Measurements from ENCODE around the gene KRT15.

The KRT15 gene

DNA sequence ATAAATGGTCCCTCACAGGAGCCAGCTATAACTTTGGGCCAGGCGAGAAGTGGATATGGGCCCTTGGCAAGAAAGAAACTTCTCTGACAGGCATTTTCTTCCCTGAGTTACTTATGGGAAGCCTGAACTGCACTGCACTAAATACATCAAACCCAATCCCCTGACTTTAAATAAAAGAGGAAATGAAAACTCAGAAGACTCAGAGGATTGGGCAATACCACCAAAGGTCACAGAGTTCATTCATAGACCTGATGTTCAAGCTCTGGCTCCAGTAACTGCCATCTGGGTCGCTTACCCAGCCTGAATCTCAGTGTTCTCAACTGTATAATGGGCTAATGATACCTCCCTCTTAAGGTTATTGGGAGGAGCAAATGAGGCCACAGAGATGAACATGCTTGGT lies 38.6 kb downstream of the KRT15 start:
- Histone ChIP-seq H3K4me2 (ENCODE audit: low read depth, low read length, poor library complexity, severe bottlenecking) (no peak overlapping the region), H3K4me1 (ENCODE audit: insufficient read depth, low read length, poor library complexity, severe bottlenecking) (no peaks in the 10 kb centered on the region), H2AFZ (ENCODE audit: low read length) (no peak overlapping the region)

DNA sequence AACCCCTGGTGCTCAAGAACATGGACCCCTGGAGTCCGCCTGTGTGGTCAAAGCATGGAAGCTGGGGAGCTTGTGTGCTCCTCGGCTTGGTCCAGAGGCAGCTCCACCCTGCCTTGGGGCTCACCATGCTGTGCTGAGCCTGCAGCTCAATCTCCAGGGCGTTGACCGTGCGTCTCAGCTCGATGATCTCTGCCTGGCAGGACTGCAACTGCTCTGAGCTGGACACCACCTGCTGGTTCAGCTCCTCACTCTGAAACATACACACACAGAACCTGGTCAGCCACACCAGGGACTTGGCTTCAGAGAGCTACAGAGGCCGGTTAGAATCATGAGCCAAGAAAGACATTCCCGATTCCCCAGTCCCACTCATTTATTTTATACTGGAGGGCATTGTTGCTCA lies 40.5 kb downstream of the KRT15 start:
- no peak for TF ChIP-seq EZH2phosphoT487 (IDR thresholded peaks at IDR 0.05; ENCODE audit: borderline replicate concordance)
- TF ChIP-seq, protein P1, sequence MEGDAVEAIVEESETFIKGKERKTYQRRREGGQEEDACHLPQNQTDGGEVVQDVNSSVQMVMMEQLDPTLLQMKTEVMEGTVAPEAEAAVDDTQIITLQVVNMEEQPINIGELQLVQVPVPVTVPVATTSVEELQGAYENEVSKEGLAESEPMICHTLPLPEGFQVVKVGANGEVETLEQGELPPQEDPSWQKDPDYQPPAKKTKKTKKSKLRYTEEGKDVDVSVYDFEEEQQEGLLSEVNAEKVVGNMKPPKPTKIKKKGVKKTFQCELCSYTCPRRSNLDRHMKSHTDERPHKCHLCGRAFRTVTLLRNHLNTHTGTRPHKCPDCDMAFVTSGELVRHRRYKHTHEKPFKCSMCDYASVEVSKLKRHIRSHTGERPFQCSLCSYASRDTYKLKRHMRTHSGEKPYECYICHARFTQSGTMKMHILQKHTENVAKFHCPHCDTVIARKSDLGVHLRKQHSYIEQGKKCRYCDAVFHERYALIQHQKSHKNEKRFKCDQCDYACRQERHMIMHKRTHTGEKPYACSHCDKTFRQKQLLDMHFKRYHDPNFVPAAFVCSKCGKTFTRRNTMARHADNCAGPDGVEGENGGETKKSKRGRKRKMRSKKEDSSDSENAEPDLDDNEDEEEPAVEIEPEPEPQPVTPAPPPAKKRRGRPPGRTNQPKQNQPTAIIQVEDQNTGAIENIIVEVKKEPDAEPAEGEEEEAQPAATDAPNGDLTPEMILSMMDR (conservative IDR thresholded peaks at IDR 0.05; ENCODE audit: low read length), result no peak
- Histone ChIP-seq H3K36me3 (ENCODE audit: insufficient read depth, low read length) (no peaks in the 10 kb centered on the region), H3K9me2 (replicated peaks; ENCODE audit: low read depth, low read length) (no peaks in the 10 kb centered on the region)

More for the DNA sequence above, 38.6 kb downstream of the KRT15 start:
- H3K27me3 ChIP-seq (ENCODE audit: insufficient read depth, low read length, poor library complexity, severe bottlenecking), result no peaks in the 10 kb centered on the region
- H3F3A ChIP-seq (ENCODE audit: low read depth), result no peaks in the 10 kb centered on the region
- H3K9me2 ChIP-seq (replicated peaks; ENCODE audit: low read depth, low read length), result no peaks in the 10 kb centered on the region
- H3K79me2 ChIP-seq (ENCODE audit: insufficient read depth, low read length), result no peaks in the 10 kb centered on the region
- no peaks in the 10 kb centered on the region for H3K36me3 ChIP-seq (ENCODE audit: insufficient read depth, low read length)
- no peak overlapping the region for H3K9ac ChIP-seq (ENCODE audit: low read depth, low read length, poor library complexity, severe bottlenecking)
- TF ChIP-seq, protein P1 (conservative IDR thresholded peaks at IDR 0.05; ENCODE audit: low read length), result no peak
- TF ChIP-seq EZH2phosphoT487 (IDR thresholded peaks at IDR 0.05; ENCODE audit: borderline replicate concordance), result no peak
- no peak overlapping the region for H3K4me3 ChIP-seq (ENCODE audit: low read length, poor library complexity, severe bottlenecking)
- no peaks in the 10 kb centered on the region for H3K9me3 ChIP-seq (ENCODE audit: insufficient read depth, low read depth, low read length)
- no peaks in the 10 kb centered on the region for H4K20me1 ChIP-seq (ENCODE audit: insufficient read depth, low read length, poor library complexity, severe bottlenecking)

GRCh38 chr17:41476866-41477815 lies 41.5 kb downstream of the KRT15 start:
- no peak overlapping the region for H2AFZ ChIP-seq (ENCODE audit: low read length)
- H3K79me2 ChIP-seq (ENCODE audit: insufficient read depth, low read length), result no peaks in the 10 kb centered on the region
- no peaks in the 10 kb centered on the region for H4K20me1 ChIP-seq (ENCODE audit: insufficient read depth, low read length, poor library complexity, severe bottlenecking)
- no peaks in the 10 kb centered on the region for H3F3A ChIP-seq (ENCODE audit: low read depth)
- H3K36me3 ChIP-seq (ENCODE audit: insufficient read depth, low read length), result no peaks in the 10 kb centered on the region
- no peaks in the 10 kb centered on the region for H3K9me2 ChIP-seq (replicated peaks; ENCODE audit: low read depth, low read length)
- H3K9ac ChIP-seq (ENCODE audit: low read depth, low read length, poor library complexity, severe bottlenecking), result no peak overlapping the region
- TF ChIP-seq, protein P1 (conservative IDR thresholded peaks at IDR 0.05; ENCODE audit: low read length), result no peak
- no peaks in the 10 kb centered on the region for H3K4me1 ChIP-seq (ENCODE audit: insufficient read depth, low read length, poor library complexity, severe bottlenecking)
- H3K4me2 ChIP-seq (ENCODE audit: low read depth, low read length, poor library complexity, severe bottlenecking), result no peak overlapping the region
- H3K27me3 ChIP-seq (ENCODE audit: insufficient read depth, low read length, poor library complexity, severe bottlenecking), result no peaks in the 10 kb centered on the region
- H3K9me3 ChIP-seq (ENCODE audit: insufficient read depth, low read depth, low read length), result no peaks in the 10 kb centered on the region
- H3K4me3 ChIP-seq (ENCODE audit: low read length, poor library complexity, severe bottlenecking), result no peak overlapping the region

More for the DNA sequence above, 40.5 kb downstream of the KRT15 start:
- H3K9me3 ChIP-seq (ENCODE audit: insufficient read depth, low read depth, low read length), result no peaks in the 10 kb centered on the region
- no peaks in the 10 kb centered on the region for H3K27me3 ChIP-seq (ENCODE audit: insufficient read depth, low read length, poor library complexity, severe bottlenecking)
- no peak overlapping the region for H3K4me3 ChIP-seq (ENCODE audit: low read length, poor library complexity, severe bottlenecking)
- H3F3A ChIP-seq (ENCODE audit: low read depth), result no peaks in the 10 kb centered on the region
- no peaks in the 10 kb centered on the region for H3K79me2 ChIP-seq (ENCODE audit: insufficient read depth, low read length)
- H4K20me1 ChIP-seq (ENCODE audit: insufficient read depth, low read length, poor library complexity, severe bottlenecking), result no peaks in the 10 kb centered on the region
- H3K4me2 ChIP-seq (ENCODE audit: low read depth, low read length, poor library complexity, severe bottlenecking), result no peak overlapping the region
- no peak overlapping the region for H2AFZ ChIP-seq (ENCODE audit: low read length)
- no peak overlapping the region for H3K9ac ChIP-seq (ENCODE audit: low read depth, low read length, poor library complexity, severe bottlenecking)
- no peaks in the 10 kb centered on the region for H3K4me1 ChIP-seq (ENCODE audit: insufficient read depth, low read length, poor library complexity, severe bottlenecking)

All from Loucy (cell line).